ENCODE data around the gene A4GALT. TPM values are rescaled to one million over a fixed set of nuclear protein-coding genes. Genes with fewer than 3 reads are reported as not detected.

A4GALT gene
- total RNA-seq, 1 donor: 11.2 TPM

DNA sequence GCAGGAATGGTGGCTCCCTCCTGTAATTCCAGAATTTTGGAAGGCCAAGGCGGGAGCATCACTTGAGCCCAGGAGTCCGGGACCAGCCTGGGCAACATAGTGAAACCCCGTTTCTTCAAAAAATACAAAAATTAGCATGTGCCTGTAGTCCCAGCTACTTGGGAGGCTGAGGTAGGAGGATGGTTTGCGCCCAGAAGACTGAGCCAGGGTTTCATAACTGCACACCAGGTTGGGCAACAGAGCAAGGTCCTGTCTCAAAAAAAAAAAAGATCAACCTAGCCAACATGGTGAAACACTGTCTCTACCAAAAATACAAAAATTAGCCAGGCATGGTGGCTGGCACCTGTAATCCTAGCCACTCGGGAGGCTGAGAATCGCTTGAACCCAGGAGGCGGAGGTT, 6.4 kb downstream of the A4GALT start:
- H3K4me3 ChIP-seq (ENCODE audit: low read depth, low read length): no peak overlapping the region
- TF ChIP-seq CTCF (IDR thresholded peaks at IDR 0.05; ENCODE audit: insufficient read depth, low read depth, low read length): no peak
- DNase-seq (ENCODE audit: low read depth): no peak

- H3K4me3 ChIP-seq (ENCODE audit: low read depth, low read length): no peak overlapping the region
Measured at GRCh38 chr22:42711895-42712837, 8.5 kb downstream of the A4GALT start.

DNA sequence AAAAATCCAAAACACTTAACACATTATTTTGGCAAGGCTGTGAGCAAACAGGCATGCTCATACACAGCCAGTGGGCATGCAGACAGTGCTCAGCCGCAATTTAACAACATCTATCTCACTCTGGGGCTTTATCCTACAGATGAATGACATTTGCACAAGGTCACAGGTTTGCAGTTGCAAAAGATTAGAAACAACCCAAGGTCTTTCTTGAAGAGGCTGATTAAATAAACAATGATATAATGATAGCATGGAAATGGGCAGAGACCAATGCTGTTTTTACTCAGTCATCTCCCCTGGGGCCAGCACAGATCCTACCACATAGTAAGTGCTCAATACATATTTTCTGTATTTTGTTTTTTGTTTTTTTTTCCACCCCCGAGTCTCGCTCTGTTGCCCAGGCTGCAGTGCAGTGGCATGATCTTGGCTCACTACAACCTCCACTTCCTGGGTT, 9.4 kb downstream of the A4GALT start:
- H3K4me3 ChIP-seq (ENCODE audit: low read depth, low read length): no peak overlapping the region
- TF ChIP-seq CTCF (IDR thresholded peaks at IDR 0.05; ENCODE audit: insufficient read depth, low read depth, low read length): no peak
- no peak for DNase-seq (ENCODE audit: low read depth)

More at GRCh38 chr22:42711895-42712837, 8.5 kb downstream of the A4GALT start:
- TF ChIP-seq CTCF (IDR thresholded peaks at IDR 0.05; ENCODE audit: insufficient read depth, low read depth, low read length): no peak
- DNase-seq (ENCODE audit: low read depth): peak; percentile 77

GRCh38 chr22:42708417-42708816, 12.3 kb downstream of the A4GALT start:
- H3K4me3 ChIP-seq (ENCODE audit: low read depth, low read length): no peak overlapping the region
- DNase-seq (ENCODE audit: low read depth): no peak
- TF ChIP-seq CTCF (IDR thresholded peaks at IDR 0.05; ENCODE audit: insufficient read depth, low read depth, low read length): no peak

DNA sequence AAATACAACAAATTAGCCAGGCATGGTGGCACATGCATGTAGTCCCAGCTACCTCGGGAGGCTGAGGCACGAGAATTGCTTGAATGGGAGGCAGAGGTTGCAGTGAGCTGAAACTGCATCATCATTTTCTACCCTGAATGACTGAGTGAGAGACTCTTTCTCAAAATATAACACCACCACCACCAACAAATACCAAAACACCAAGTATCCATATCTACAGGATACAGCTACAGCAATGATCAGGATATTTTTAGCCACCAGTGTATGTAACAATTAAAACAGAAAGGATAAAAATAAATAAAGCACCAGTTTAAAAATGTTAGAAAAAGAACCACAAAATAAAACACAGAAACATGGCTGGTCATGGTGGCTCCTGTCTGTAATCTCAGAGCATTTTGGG, 13.2 kb downstream of the A4GALT start:
- no peak for DNase-seq (ENCODE audit: low read depth)
- no peak overlapping the region for H3K4me3 ChIP-seq (ENCODE audit: low read depth, low read length)
- no peak for TF ChIP-seq CTCF (IDR thresholded peaks at IDR 0.05; ENCODE audit: insufficient read depth, low read depth, low read length)

- TF ChIP-seq CTCF (IDR thresholded peaks at IDR 0.05; ENCODE audit: insufficient read depth, low read depth, low read length): no peak
Measured at GRCh38 chr22:42704896-42705295, 15.8 kb downstream of the A4GALT start.

More at GRCh38 chr22:42704896-42705295, 15.8 kb downstream of the A4GALT start:
- DNase-seq (ENCODE audit: low read depth): no peak
- H3K4me3 ChIP-seq (ENCODE audit: low read depth, low read length): no peak overlapping the region

Measured in fibroblast of villous mesenchyme (primary cell).